NCI-H146 treated with DMSO at 0.1 percent for 48 hours (cell line): ENCODE measurements around the gene TSSK2.
"Not testable (repeated sequence)": the region's sequence is repeated elsewhere in the genome, so short reads cannot be mapped to it uniquely, and the experiment has no call there.

Source experiments
- DNase-seq: peaks from one replicate; lab custom pipeline; 2025; ENCODE audit not compliant: unreplicated experiment; lab: John Stamatoyannopoulos, UW

TSSK2 gene

GRCh38 chr22:19130959-19131684 is at the start of gene TSSK2:
TSS of gene TSSK2 (plus strand) at chr22:19131308. CDS start at chr22:19131400, 92 bp downstream.
- no peak for DNase-seq

GRCh38 chr22:19081351-19081750 is 49.8 kb upstream of the TSSK2 start:
- no peak for DNase-seq

GRCh38 chr22:19082101-19082500 is 49.0 kb upstream of the TSSK2 start:
- DNase-seq: no peak

- no peak for DNase-seq
Measured at GRCh38 chr22:19082793-19083192, 48.3 kb upstream of the TSSK2 start.

GRCh38 chr22:19084126-19084525 is 47.0 kb upstream of the TSSK2 start:
- not testable (repeated sequence) for DNase-seq

GRCh38 chr22:19084586-19084985 is 46.5 kb upstream of the TSSK2 start:
- DNase-seq: not testable (repeated sequence)

- no peak for DNase-seq
Measured at GRCh38 chr22:19085233-19085718, 45.8 kb upstream of the TSSK2 start.

GRCh38 chr22:19086417-19086816 is 44.7 kb upstream of the TSSK2 start:
- no peak for DNase-seq

- no peak for DNase-seq
Measured at GRCh38 chr22:19086896-19087295, 44.2 kb upstream of the TSSK2 start.

GRCh38 chr22:19088866-19089595 is 42.1 kb upstream of the TSSK2 start:
- DNase-seq: no peak

GRCh38 chr22:19090183-19090582 is 40.9 kb upstream of the TSSK2 start:
- DNase-seq: no peak

GRCh38 chr22:19090586-19091127 is 40.5 kb upstream of the TSSK2 start:
- DNase-seq: no peak

GRCh38 chr22:19092725-19093124 is 38.4 kb upstream of the TSSK2 start:
- DNase-seq: no peak

- no peak for DNase-seq
Measured at GRCh38 chr22:19094393-19094997, 36.6 kb upstream of the TSSK2 start.

GRCh38 chr22:19096555-19096954 is 34.6 kb upstream of the TSSK2 start:
- no peak for DNase-seq

- DNase-seq: no peak
Measured at GRCh38 chr22:19097518-19097917, 33.6 kb upstream of the TSSK2 start.

- DNase-seq: no peak
Measured at GRCh38 chr22:19098157-19098556, 33.0 kb upstream of the TSSK2 start.

- no peak for DNase-seq
Measured at GRCh38 chr22:19103880-19104821, 27.0 kb upstream of the TSSK2 start.

- DNase-seq: no peak
Measured at GRCh38 chr22:19105456-19105855, 25.7 kb upstream of the TSSK2 start.
